ENCODE measurements around the gene GALNT10.

DNA sequence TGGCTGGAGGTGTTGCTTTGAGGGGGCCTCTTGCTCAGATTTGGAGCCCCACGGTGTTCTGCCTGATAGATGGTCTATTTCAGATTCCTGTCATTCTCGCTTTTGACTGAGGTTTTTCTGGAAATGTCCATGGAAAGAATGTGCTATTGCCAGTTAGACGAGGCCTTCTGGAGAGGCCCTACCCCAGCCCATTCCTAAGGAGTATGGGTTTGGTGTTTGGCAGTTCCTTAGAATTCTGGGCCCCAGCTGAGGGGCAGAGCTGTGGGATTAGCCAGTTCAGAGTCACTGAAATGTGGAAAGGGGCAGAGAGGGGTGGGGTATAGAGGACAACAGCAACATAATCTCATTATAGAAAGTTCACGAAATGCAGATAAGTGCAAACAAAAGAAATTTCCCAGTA, 50.5 kb downstream of the GALNT10 start:
- TF ChIP-seq, protein P1, sequence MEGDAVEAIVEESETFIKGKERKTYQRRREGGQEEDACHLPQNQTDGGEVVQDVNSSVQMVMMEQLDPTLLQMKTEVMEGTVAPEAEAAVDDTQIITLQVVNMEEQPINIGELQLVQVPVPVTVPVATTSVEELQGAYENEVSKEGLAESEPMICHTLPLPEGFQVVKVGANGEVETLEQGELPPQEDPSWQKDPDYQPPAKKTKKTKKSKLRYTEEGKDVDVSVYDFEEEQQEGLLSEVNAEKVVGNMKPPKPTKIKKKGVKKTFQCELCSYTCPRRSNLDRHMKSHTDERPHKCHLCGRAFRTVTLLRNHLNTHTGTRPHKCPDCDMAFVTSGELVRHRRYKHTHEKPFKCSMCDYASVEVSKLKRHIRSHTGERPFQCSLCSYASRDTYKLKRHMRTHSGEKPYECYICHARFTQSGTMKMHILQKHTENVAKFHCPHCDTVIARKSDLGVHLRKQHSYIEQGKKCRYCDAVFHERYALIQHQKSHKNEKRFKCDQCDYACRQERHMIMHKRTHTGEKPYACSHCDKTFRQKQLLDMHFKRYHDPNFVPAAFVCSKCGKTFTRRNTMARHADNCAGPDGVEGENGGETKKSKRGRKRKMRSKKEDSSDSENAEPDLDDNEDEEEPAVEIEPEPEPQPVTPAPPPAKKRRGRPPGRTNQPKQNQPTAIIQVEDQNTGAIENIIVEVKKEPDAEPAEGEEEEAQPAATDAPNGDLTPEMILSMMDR (IDR thresholded peaks at IDR 0.05): no peak
- TF ChIP-seq POLR2A (IDR thresholded peaks at IDR 0.05): no peak

Data from body of pancreas (tissue), 4 donors.